SK-N-SH (cell line): ENCODE measurements around the gene LRCH3. TPM values are rescaled to one million over a fixed set of nuclear protein-coding genes. Genes with fewer than 3 reads are reported as not detected.
A peak's percentile ranks its signal among the peaks of the same experiment; 100 is the strongest.

Experiments used
- CTCF ChIA-PET: fragments of 300-600, 350-600 bp; formaldehyde crosslinking; extraction: SDS; loops from one replicate; lab custom pipeline; 2021; lab: Yijun Ruan, JAX
- POLR2A ChIA-PET: fragments of 350-600 bp; sonication (Branson Sonifier 250); formaldehyde crosslinking; extraction: SDS; loops from one replicate; lab custom pipeline; 2020; ENCODE audit warnings: antibody characterized with exemption, inconsistent platforms; lab: Yijun Ruan, JAX
- DNase-seq: peaks from one replicate; pipeline ENCODE4 v3.0.0; 2012
- H2AFZ ChIP-seq: fragments of 200-600 bp; sonication (generic); 2 replicates; pipeline ENCODE4 v1.8.1; 2016; ENCODE audit warnings: antibody characterized with exemption, mild to moderate bottlenecking, low read depth
- H3F3A ChIP-seq: fragments of 200-600 bp; sonication (generic); replicated peaks from 2 replicates; pipeline ENCODE3; 2016; ENCODE audit warnings: antibody characterized with exemption, mild to moderate bottlenecking; ENCODE audit not compliant: insufficient read depth
- H3K27ac ChIP-seq, 2 experiments: fragments of 200-500 bp in 1 of 2; fragments of 200-600 bp in 1 of 2; sonication (Bioruptor generic) in 1 of 2; sonication (generic), shearing (Covaris generic) in 1 of 2; 2 replicates each; pipeline versions ENCODE4 v1.5.1 to v1.6.1; 2014 to 2016; ENCODE audit warnings: low read depth in 2 of 2, inconsistent platforms in 1 of 2, low read length in 1 of 2, mild to moderate bottlenecking in 1 of 2, mixed read lengths in 1 of 2
- H3K27me3 ChIP-seq: fragments of 200-600 bp; sonication (generic), shearing (Covaris generic); 2 replicates; pipeline ENCODE4 v1.6.1; 2016; ENCODE audit warnings: mixed run types; ENCODE audit not compliant: insufficient read depth
- H3K36me3 ChIP-seq, 2 experiments: fragments of 200-500 bp in 1 of 2; fragments of 200-600 bp in 1 of 2; sonication (Bioruptor generic) in 1 of 2; sonication (generic) in 1 of 2; replicated peaks in 1 of 2; 2 replicates each; pipeline versions ENCODE3 to v1.5.1; 2014 to 2016; ENCODE audit warnings: low read length in 1 of 2, mild to moderate bottlenecking in 1 of 2; ENCODE audit not compliant: insufficient read depth in 2 of 2, control insufficient read depth in 1 of 2
- H3K4me1 ChIP-seq, 2 experiments: fragments of 200-500 bp in 1 of 2; fragments of 200-600 bp in 1 of 2; sonication (Bioruptor generic) in 1 of 2; sonication (generic), shearing (Covaris generic) in 1 of 2; 2 replicates each; pipeline versions ENCODE4 v1.5.1 to v1.6.1; 2014 to 2016; ENCODE audit warnings: low read depth in 1 of 2, low read length in 1 of 2, mixed run types in 1 of 2; ENCODE audit not compliant: insufficient read depth in 2 of 2, control insufficient read depth in 1 of 2
- H3K4me2 ChIP-seq: fragments of 200-600 bp; sonication (generic), shearing (Covaris generic); 2 replicates; pipeline ENCODE4 v1.6.1; 2017; ENCODE audit warnings: mixed run types
- H3K4me3 ChIP-seq, 2 experiments: fragments of 200-500 bp in 1 of 2; fragments of 200-600 bp in 1 of 2; sonication (Bioruptor generic) in 1 of 2; sonication (generic), shearing (Covaris generic) in 1 of 2; 2 replicates each; pipeline versions ENCODE4 v1.5.1 to v1.8.1; 2014 to 2016; ENCODE audit warnings: low read depth in 2 of 2, inconsistent platforms in 1 of 2, low read length in 1 of 2, mild to moderate bottlenecking in 1 of 2, mixed read lengths in 1 of 2, moderate library complexity in 1 of 2
- H3K79me2 ChIP-seq: fragments of 200-600 bp; sonication (generic); 2 replicates; pipeline ENCODE4 v1.8.1; 2017; ENCODE audit warnings: mild to moderate bottlenecking; ENCODE audit not compliant: insufficient read depth
- H3K9ac ChIP-seq: fragments of 200-600 bp; sonication (generic); 2 replicates; pipeline ENCODE4 v1.6.1; 2017; ENCODE audit warnings: mixed run types
- H3K9me2 ChIP-seq: fragments of 200-600 bp; sonication (generic); 2 replicates; pipeline ENCODE4 v1.6.1; 2017; ENCODE audit warnings: mixed run types
- H3K9me3 ChIP-seq: fragments of 200-600 bp; sonication (generic); 2 replicates; pipeline ENCODE4 v1.6.1; 2017; ENCODE audit warnings: mixed run types, mild to moderate bottlenecking, moderate library complexity
- H4K20me1 ChIP-seq: fragments of 200-600 bp; sonication (generic); 2 replicates; pipeline ENCODE4 v1.6.1; 2017; ENCODE audit warnings: mild to moderate bottlenecking, mixed run types; ENCODE audit not compliant: insufficient read depth
- CHD2 ChIP-seq: fragments of 150-350 bp; IDR thresholded peaks from 2 replicates; pipeline ENCODE4 v1.6.1; 2018; ENCODE audit warnings: low read length; ENCODE audit not compliant: partially characterized antibody
- EP300 ChIP-seq, 2 experiments: IDR thresholded peaks; 2 replicates each; pipeline versions ENCODE4 v1.4.0 to v1.6.1; 2012; ENCODE audit warnings: borderline replicate concordance in 1 of 2, low read depth in 1 of 2, low read length in 1 of 2
- EZH2phosphoT487 ChIP-seq: fragments of 200-600 bp; sonication (generic); IDR thresholded peaks from 2 replicates; pipeline ENCODE4 v1.6.1; 2017; ENCODE audit warnings: low read depth, mixed run types, mild to moderate bottlenecking, antibody characterized with exemption, moderate library complexity, borderline replicate concordance
- FOXM1 ChIP-seq: IDR thresholded peaks from 2 replicates; pipeline ENCODE4 v1.4.0; 2012; ENCODE audit warnings: low read depth, mild to moderate bottlenecking
- GABPA ChIP-seq: IDR thresholded peaks from 2 replicates; pipeline ENCODE4 v1.4.0; 2012; ENCODE audit warnings: low read depth, mild to moderate bottlenecking
- GATA2 ChIP-seq: sonication (generic); formaldehyde crosslinking; IDR thresholded peaks from 2 replicates; pipeline ENCODE4 v1.5.0; 2020; ENCODE audit warnings: mild to moderate bottlenecking, missing genetic modification reagents
- JUND ChIP-seq: IDR thresholded peaks from 2 replicates; pipeline ENCODE4 v1.4.0; 2012
- MXI1 ChIP-seq: IDR thresholded peaks from 2 replicates; pipeline ENCODE4 v1.6.1; 2012; ENCODE audit warnings: mild to moderate bottlenecking, low read depth, low read length, improper control_type of control experiment
- RAD21 ChIP-seq: IDR thresholded peaks from 2 replicates; pipeline ENCODE4 v1.6.1; 2012; ENCODE audit warnings: mild to moderate bottlenecking, low read length
- RCOR1 ChIP-seq: fragments of 150-350 bp; IDR thresholded peaks from 2 replicates; pipeline ENCODE4 v1.6.1; 2017; ENCODE audit warnings: antibody characterized with exemption, low read length
- RXRA ChIP-seq: IDR thresholded peaks from 2 replicates; pipeline ENCODE4 v1.4.0; 2012; ENCODE audit warnings: low read depth, mild to moderate bottlenecking, borderline replicate concordance
- TAF1 ChIP-seq: IDR thresholded peaks from 2 replicates; pipeline ENCODE4 v1.6.1; 2012; ENCODE audit warnings: low read depth, mild to moderate bottlenecking, low read length, moderate library complexity, borderline replicate concordance
- TEAD4 ChIP-seq: IDR thresholded peaks from 2 replicates; pipeline ENCODE4 v1.4.0; 2012; ENCODE audit warnings: mild to moderate bottlenecking, borderline replicate concordance; ENCODE audit not compliant: insufficient read depth
- YY1 ChIP-seq: IDR thresholded peaks from 2 replicates; pipeline ENCODE4 v1.4.0; 2012; ENCODE audit warnings: low read depth, mild to moderate bottlenecking
- WGBS: methylation state at CpG from one replicate; pipeline ENCODE4 v1.1.6; 2017; ENCODE audit warnings: low lambda C conversion rate; 5-methylcytosine and 5-hydroxymethylcytosine counted together
- polyA plus RNA-seq, 3 experiments: library from polyadenylated mRNA; depleted of rRNA; stranded (reverse); fragments of >200 nt; gene quantifications; 2 replicates each; pipeline ENCODE4 v1.2.3, GENCODE V29; 2012
- TF ChIP-seq, protein P1 (sequence below): IDR thresholded peaks from 2 replicates; pipeline ENCODE4 v1.4.0; 2012; ENCODE audit warnings: low read depth
- TF ChIP-seq, protein P2 (sequence below): fragments of 150-350 bp; IDR thresholded peaks from 2 replicates; pipeline ENCODE4 v1.6.1; 2016; ENCODE audit warnings: mild to moderate bottlenecking, low read depth, low read length

The LRCH3 gene
- polyA plus RNA-seq, 1 of the 3 experiments (the other 2 are of a cell fraction): 22.6 TPM

DNA sequence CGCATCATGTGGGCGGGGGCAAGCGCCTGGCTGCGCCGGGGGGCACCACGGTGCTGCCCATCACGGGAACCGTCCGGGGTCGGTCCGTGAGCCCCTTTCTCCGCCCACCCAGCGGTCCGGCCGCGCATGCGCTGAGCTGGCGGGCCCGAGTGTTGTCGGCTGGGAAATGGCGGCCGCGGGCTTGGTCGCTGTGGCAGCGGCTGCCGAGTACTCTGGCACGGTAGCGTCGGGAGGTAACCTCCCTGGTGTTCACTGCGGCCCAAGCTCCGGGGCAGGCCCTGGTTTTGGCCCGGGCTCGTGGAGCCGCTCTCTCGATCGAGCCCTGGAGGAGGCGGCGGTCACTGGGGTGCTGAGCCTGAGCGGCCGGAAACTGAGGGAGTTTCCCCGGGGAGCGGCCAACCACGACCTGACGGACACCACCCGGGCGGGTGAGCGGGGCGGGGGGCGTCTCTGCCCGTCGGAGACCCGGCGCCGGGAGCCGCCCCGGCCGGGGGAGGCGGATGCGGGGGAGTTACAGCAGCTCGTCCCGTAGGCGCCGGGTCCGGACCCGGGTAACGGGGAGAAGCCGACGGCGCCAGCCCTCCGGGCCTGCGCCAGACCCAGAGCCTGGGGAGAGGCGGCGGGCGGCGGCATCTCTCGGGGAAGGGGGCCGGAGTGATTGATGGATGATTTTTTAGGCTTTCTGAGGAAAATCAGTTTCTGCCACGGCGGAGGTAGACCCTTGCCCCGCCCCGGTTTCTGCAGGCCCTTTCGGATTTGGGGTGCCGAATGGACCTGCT is at the start of gene LRCH3 (continued):
- TF ChIP-seq FOXM1: peak; percentile 70; the same call in 1 of the 2 replicates
- peak; percentile 37 for TF ChIP-seq CHD2
- TF ChIP-seq, protein P1, sequence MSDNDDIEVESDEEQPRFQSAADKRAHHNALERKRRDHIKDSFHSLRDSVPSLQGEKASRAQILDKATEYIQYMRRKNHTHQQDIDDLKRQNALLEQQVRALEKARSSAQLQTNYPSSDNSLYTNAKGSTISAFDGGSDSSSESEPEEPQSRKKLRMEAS: peak; percentile 73
- TF ChIP-seq TEAD4: no peak
- no peak for TF ChIP-seq RCOR1
- TF ChIP-seq EP300 (IDR thresholded peaks at IDR 0.05; ENCODE audit: borderline replicate concordance in 1 of 2, low read depth in 1 of 2, low read length in 1 of 2): no peak
- no peak for TF ChIP-seq RXRA
- peak; percentile 94 for TF ChIP-seq YY1
- TF ChIP-seq JUND: no peak
- TF ChIP-seq, all 33 proteins: peak for 14

DNA sequence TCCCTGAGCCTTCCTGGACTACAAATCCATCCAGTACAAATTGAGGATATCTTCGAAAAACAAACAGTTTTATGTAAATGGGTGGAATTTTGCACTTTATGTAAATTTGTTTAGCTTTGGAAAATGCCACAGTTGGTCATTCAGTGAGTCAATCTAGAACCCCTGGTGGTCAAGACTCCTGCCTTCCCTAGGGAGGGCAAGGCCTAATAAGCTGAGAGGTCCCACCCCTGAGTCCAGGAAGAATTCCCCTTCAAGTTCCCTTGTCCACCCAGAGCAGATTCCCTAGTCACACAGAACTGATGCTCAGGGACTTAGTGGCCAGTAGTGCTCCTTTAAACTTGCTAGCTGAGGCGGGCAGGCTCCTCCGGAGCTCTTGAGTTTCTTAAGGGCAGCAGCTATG is 48.3 kb upstream of the LRCH3 start:
- Histone ChIP-seq H3K4me1 (peaks cover 0 to under 1% of the 10 kb centered on the region in 2 experiments; a peak in 1 of 4 replicates), H3K36me3 (no peaks in the 10 kb centered on the region), H3K27ac (no peak overlapping the region), H3K4me2 (no peak overlapping the region), H3K4me3 (no peak overlapping the region), H2AFZ (no peak overlapping the region), H3K9me3 (no peaks in the 10 kb centered on the region), H3K79me2 (no peaks in the 10 kb centered on the region), H3F3A (peaks cover 13% of the 10 kb centered on the region), H3K9me2 (no peaks in the 10 kb centered on the region), H3K9ac (no peak overlapping the region), H4K20me1 (no peaks in the 10 kb centered on the region), H3K27me3 (no peaks in the 10 kb centered on the region)
- DNase-seq: no peak
- ChIA-PET POLR2A (no interaction called here), CTCF (interaction anchor here (0.8 to 2.2 kb wide), 3 partner anchors 9 to 34 kb away, joined by 3 to 6 read pairs (median 5); no protein-coding TSS in a partner anchor)
- no peak for TF ChIP-seq GABPA
- TF ChIP-seq RAD21: no peak
- no peak for TF ChIP-seq YY1
- no peak for TF ChIP-seq MXI1
- no peak for TF ChIP-seq GATA2
- 62% methylated on average over 1 of the region's 3 CpGs for WGBS

DNA sequence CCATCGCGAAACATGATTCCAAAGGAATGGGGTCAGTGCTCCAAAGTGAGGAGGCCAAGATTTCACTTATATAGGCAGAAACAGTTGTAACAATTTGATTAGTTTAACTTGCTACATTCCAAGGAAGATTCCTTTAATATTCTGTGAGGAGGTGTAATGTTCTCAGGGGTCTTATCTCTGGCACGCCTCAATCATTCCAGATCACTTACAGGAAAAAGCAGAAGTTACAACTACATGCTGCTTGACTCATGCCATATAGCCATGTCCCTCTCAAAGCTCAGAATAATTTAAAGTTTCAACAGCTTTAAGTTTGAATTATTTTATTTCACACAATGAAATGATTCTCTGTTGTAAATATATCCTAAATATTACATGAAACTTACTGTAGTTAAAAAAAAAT is 44.8 kb upstream of the LRCH3 start:
- Histone ChIP-seq H2AFZ (no peak overlapping the region), H3K27ac (no peak overlapping the region), H4K20me1 (peaks cover 6% of the 10 kb centered on the region), H3K79me2 (peaks cover 6% of the 10 kb centered on the region), H3K4me2 (no peak overlapping the region), H3K9me3 (no peaks in the 10 kb centered on the region), H3K36me3 (no peaks in the 10 kb centered on the region), H3K4me1 (peaks cover 0 to 4% of the 10 kb centered on the region in 2 experiments; a peak in 2 of 4 replicates), H3K27me3 (no peaks in the 10 kb centered on the region), H3K9me2 (no peaks in the 10 kb centered on the region), H3K4me3 (no peak overlapping the region), H3F3A (peaks cover 34% of the 10 kb centered on the region), H3K9ac (no peak overlapping the region)
- POLR2A ChIA-PET: interaction anchor here (0.9 kb wide), 1 partner anchor 10 kb away, joined by 3 read pairs; the partner anchor contains the start of gene RUBCN
- no peak for TF ChIP-seq MXI1
- TF ChIP-seq, protein P2, sequence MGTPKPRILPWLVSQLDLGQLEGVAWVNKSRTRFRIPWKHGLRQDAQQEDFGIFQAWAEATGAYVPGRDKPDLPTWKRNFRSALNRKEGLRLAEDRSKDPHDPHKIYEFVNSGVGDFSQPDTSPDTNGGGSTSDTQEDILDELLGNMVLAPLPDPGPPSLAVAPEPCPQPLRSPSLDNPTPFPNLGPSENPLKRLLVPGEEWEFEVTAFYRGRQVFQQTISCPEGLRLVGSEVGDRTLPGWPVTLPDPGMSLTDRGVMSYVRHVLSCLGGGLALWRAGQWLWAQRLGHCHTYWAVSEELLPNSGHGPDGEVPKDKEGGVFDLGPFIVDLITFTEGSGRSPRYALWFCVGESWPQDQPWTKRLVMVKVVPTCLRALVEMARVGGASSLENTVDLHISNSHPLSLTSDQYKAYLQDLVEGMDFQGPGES: no peak
- no peak for TF ChIP-seq TAF1
- no peak for TF ChIP-seq EZH2phosphoT487
- CTCF ChIA-PET: no interaction called here
- DNase-seq: no peak
- 90% methylated on average over 3 of the region's 3 CpGs for WGBS
